GM21723 (cell line): ENCODE results near the gene LRRC8D.

Experiments used
- ATAC-seq: cut with Tn5 transposase; IDR thresholded peaks from one replicate; pipeline ENCODE4 v1.9.1; 2021; ENCODE audit warnings: mild to moderate bottlenecking, moderate library complexity; ENCODE audit not compliant: unreplicated experiment

Gene LRRC8D

GRCh38 chr1:89953131-89953626 is 132.3 kb downstream of the LRRC8D start:
- peak; percentile 58 for ATAC-seq

- no peak for ATAC-seq
Observed at GRCh38 chr1:89953929-89954328, 133.1 kb downstream of the LRRC8D start.

GRCh38 chr1:89954401-89954800 is 133.6 kb downstream of the LRRC8D start:
- no peak for ATAC-seq

- ATAC-seq: no peak
Observed at GRCh38 chr1:89955311-89956205, 134.7 kb downstream of the LRRC8D start.

GRCh38 chr1:89957107-89957506 is 136.3 kb downstream of the LRRC8D start:
- no peak for ATAC-seq

- no peak for ATAC-seq
Observed at GRCh38 chr1:89958851-89959654, 138.2 kb downstream of the LRRC8D start.

GRCh38 chr1:89959719-89960118 is 138.9 kb downstream of the LRRC8D start:
- ATAC-seq: no peak

- ATAC-seq: no peak
Observed at GRCh38 chr1:89962024-89962741, 141.4 kb downstream of the LRRC8D start.

- no peak for ATAC-seq
Observed at GRCh38 chr1:89962742-89963075, 141.9 kb downstream of the LRRC8D start.

GRCh38 chr1:89965193-89965768 is 144.4 kb downstream of the LRRC8D start:
- no peak for ATAC-seq

GRCh38 chr1:89966656-89967055 is 145.8 kb downstream of the LRRC8D start:
- ATAC-seq: no peak

- ATAC-seq: peak; percentile 69
Observed at GRCh38 chr1:89971600-89971999, 150.8 kb downstream of the LRRC8D start.

GRCh38 chr1:89972024-89972423 is 151.2 kb downstream of the LRRC8D start:
- ATAC-seq: no peak

GRCh38 chr1:89973471-89974127 is 152.8 kb downstream of the LRRC8D start:
- ATAC-seq: no peak

GRCh38 chr1:89974256-89974655 is 153.4 kb downstream of the LRRC8D start:
- no peak for ATAC-seq

GRCh38 chr1:89974696-89975470 is 154.1 kb downstream of the LRRC8D start:
- ATAC-seq: no peak

GRCh38 chr1:89975540-89976125 is 154.8 kb downstream of the LRRC8D start:
- ATAC-seq: no peak

- no peak for ATAC-seq
Observed at GRCh38 chr1:89978755-89979154, 157.9 kb downstream of the LRRC8D start.

- no peak for ATAC-seq
Observed at GRCh38 chr1:89980605-89981004, 159.8 kb downstream of the LRRC8D start.
